NT2/D1 (cell line): ENCODE data around the gene ZNF593OS.

Source experiments
- YY1 ChIP-seq: IDR thresholded peaks from 2 replicates; pipeline ENCODE4 v1.6.1; 2011; ENCODE audit not compliant: insufficient read length, insufficient read depth
- ZNF274 ChIP-seq: IDR thresholded peaks from 2 replicates; pipeline ENCODE4 v1.6.1; 2011; ENCODE audit warnings: mild to moderate bottlenecking, low read depth, low read length

- TF ChIP-seq ZNF274 (no peak), YY1 (no peak)
These were observed 25.7 kb upstream of the ZNF593OS start for GRCh38 chr1:26197301-26197700.
